ENCODE measurements around the gene PITPNB. TPM values are rescaled to one million over a fixed set of nuclear protein-coding genes. Genes with fewer than 3 reads are reported as not detected.

PITPNB gene
- 59.8 TPM for total RNA-seq

GRCh38 chr22:27919222-27919941 lies at the start of gene PITPNB:
PITPNB (minus strand) TSS chr22:27919256; CDS start chr22:27919191, 65 bp downstream.

Other genes starting within 250 kb of the PITPNB start
- 40.6 TPM for gene MN1, start 117.5 kb downstream of the PITPNB start, total RNA-seq